VCaP (cell line): Measurements from ENCODE around the gene KIAA0232.

Source experiments
- H3K27ac ChIP-seq: fragments of 450-650 bp; 2 replicates; pipeline ENCODE4 v1.5.1; 2017
- CTCF ChIP-seq: fragments of 450-650 bp; conservative IDR thresholded peaks from 2 replicates; pipeline ENCODE4 v1.5.1; 2017; ENCODE audit warnings: mild to moderate bottlenecking, moderate library complexity

The KIAA0232 gene

DNA sequence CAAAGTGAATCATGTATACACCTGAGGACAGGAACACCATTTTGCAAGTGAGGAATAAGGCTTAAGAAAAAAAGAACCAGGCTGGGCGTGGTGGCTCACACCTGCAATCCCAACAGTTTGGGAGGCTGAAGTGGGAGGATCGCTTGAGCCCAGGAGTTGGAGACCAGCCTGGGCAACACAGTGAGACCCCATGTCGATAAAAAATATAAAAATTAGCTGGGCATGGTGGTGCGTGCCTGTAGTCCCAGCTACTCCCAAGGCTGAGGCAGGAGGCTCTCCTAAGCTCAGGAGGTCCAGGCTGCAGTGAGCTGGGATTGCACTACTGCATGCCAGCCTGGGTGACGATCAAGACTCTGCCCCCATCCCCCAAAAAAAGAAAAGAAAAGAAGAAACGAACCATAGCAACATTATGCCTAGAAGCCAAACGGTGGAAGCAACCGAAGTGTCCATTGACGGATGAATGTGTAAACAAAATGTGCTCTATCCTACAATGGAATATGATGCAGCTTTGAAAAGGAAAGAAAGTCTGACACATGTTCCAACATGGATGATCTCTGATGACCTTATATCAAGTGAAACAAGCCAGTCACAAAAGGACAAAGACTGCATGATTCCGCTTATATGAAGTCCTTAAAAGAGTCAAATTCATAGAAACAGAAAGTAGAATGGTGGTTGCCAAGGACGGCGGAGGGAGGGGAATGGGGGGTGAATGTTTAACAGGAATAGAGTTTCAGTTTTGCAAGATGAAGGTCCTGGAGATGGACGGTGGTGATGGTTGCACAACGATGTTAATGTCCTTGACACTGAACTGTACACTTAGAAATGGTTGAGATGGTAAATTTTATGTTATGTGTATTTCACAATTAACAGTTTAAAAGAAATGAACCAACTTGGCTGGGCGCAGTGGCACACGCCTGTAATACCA lies 8.6 kb upstream of the KIAA0232 start:
- no peak for TF ChIP-seq CTCF
- no peak overlapping the region for H3K27ac ChIP-seq

DNA sequence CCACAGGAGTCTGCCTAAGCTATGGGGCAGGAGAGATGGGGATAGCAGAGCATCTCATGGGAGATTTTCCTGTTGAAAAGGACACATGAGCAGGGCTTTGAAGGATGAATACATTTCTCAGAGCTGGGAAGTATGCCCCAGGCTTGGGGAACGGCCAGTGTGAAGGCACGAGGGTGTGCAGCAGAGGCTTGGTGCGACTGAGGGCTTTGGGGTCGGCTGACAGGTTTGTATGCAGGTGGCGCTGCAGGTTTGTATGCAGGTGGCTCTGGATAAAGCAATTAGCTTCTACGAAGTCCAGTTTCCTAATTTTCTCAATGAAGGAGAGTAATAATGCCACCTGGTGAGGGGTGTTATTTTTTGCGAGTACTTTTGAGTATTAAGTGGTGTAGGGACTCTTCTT lies 6.8 kb upstream of the KIAA0232 start:
- no peak overlapping the region for H3K27ac ChIP-seq
- no peak for TF ChIP-seq CTCF

DNA sequence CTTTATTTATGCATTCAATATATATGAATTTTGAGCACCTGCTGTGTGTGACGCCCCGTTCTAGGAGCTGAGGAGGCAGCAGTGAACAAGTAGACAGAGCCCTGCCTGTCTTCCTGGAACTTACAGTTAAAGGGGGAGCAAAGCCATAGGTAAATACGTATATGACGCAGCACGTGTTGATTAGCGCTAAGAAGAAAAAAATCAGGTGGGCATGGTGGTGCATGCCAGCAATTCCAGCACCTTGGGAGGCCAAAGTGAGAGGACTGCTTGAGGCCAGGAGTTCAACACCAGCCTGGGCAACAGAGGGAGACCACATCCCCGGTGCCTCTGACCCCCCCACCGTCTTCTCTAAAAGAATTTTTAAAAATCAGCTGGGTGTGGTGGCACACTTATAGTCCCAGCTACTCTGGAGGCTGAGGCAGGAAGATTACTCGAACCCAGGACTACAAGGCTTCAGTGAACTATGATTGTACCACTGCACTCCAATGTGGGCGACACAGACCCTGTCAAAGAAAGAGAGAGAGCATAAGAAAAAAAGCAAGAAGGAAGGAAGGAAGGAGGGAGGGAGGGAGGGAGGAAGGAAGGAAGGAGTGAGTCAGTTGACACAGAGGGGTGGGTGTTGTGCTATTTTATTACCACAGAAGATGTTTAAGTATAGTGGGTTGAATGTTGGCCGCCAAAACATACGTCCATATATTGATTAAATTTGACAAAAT lies 5.4 kb upstream of the KIAA0232 start:
- H3K27ac ChIP-seq = no peak overlapping the region

GRCh38 chr4:6777636-6778281 lies 4.8 kb upstream of the KIAA0232 start:
- TF ChIP-seq CTCF = no peak
- no peak overlapping the region for H3K27ac ChIP-seq

More for the DNA sequence above, 5.4 kb upstream of the KIAA0232 start:
- no peak for TF ChIP-seq CTCF

- H3K27ac ChIP-seq = peak overlapping the region; percentile 96
- no peak for TF ChIP-seq CTCF
Measured at GRCh38 chr4:6778435-6778834, 4.1 kb upstream of the KIAA0232 start.

DNA sequence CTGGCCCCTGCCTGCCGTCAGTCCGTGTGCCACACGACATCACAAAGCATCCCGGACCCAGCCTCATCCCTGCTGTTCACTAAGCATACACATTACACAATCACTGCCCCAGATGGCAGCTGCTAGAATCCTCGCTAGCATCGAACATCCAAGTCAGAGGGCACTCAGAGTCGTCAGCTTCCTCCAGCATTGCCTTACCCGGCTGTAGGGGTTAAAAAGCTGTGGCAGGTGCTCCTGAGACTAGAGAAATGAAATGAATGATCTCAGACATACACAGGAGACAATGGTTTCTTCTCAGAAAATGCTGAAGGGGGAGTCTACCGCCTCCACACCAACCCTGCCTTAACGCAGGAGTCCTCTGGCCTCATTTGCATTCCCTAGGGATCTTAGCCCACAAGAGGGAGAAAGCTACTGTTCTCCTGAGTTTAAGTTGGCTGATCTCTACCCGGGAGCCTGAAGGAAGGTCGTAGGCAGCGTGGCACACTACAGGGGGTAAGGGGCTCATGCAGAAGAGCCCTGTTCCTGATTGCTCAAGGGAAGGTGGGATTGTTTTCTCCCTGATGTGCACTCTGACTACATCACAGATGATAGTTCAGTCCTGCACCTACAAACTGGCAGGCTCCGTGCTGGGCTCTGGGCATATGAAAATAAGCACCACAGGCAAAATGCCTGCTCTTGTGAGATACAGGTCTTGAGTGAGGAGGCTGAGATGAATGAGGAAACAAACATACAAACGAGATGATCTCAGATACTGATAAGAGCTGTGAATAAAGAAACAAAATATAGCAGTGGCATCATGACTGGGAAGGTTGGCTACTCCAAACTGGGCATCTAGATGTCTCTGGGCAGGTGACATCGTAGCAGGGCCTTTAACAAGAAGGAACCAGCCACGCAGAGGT lies 2.6 kb upstream of the KIAA0232 start:
- peak overlapping the region; percentile 96 for H3K27ac ChIP-seq
- TF ChIP-seq CTCF = no peak
